Lower leg skin (tissue), 3 donors: ENCODE data around the gene KCTD5.

Experiments
- POLR2A ChIP-seq, 2 donors: fragments of 450-650 bp; IDR thresholded peaks; one replicate each; pipeline ENCODE4 v1.6.1; 2016 to 2017; ENCODE audit warnings: antibody characterized with exemption in 2 of 2, mild to moderate bottlenecking in 1 of 2, moderate library complexity in 1 of 2
- TF ChIP-seq, protein P1 (sequence below), 3 donors: fragments of 450-650 bp; IDR thresholded peaks; one replicate each; pipeline ENCODE4 v1.5.1; 2016; ENCODE audit warnings: antibody characterized with exemption in 3 of 3, mild to moderate bottlenecking in 3 of 3, moderate library complexity in 2 of 3

DNA sequence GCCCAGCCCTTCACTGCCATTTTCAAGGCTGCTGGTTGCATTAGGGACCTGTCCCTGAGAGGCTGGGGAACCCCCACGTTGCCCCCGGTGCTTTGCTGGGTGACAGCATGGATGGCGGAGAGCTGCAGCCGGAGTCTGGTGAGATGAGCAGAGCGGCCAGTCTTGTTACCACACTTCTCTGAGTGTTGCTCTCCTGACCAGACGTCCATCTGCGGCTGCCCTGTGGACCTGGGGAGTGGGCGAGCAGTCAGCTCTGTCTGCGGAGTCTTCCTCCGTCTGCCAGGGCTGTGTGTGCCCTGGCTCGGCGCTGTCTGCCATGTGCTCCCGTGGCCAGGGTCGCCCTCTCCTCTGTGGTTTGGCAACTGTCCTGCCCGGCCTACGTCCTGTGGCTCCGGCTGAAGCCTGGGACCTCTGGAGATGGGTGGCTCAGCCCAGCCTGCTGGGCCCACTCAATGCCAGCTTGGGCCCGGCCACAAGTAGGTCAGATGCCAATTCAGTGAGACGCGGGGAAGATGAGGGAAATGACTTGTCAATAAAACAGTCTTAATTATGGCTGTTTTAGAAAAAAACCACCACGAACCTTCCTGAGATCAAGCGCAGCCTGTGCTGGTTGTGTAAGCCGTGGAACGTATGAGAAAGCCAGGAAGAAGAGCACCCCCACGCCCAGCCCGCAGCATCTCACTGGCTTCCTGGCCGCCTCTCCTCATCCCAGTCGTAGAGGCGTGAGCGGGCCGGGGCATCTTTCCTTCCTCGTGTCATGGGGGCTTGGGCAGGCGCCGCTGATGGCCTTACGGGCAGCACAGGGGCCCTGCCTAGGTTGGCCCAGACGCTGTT is 7.9 kb downstream of the KCTD5 start:
- TF ChIP-seq, protein P1, sequence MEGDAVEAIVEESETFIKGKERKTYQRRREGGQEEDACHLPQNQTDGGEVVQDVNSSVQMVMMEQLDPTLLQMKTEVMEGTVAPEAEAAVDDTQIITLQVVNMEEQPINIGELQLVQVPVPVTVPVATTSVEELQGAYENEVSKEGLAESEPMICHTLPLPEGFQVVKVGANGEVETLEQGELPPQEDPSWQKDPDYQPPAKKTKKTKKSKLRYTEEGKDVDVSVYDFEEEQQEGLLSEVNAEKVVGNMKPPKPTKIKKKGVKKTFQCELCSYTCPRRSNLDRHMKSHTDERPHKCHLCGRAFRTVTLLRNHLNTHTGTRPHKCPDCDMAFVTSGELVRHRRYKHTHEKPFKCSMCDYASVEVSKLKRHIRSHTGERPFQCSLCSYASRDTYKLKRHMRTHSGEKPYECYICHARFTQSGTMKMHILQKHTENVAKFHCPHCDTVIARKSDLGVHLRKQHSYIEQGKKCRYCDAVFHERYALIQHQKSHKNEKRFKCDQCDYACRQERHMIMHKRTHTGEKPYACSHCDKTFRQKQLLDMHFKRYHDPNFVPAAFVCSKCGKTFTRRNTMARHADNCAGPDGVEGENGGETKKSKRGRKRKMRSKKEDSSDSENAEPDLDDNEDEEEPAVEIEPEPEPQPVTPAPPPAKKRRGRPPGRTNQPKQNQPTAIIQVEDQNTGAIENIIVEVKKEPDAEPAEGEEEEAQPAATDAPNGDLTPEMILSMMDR (IDR thresholded peaks at IDR 0.05) = no peak
- no peak for TF ChIP-seq POLR2A (IDR thresholded peaks at IDR 0.05)
